NCI-H526 treated with DMSO at 0.1 percent for 48 hours (cell line): ENCODE data around the gene DLG2.
"Not testable (repeated sequence)": the region's sequence is repeated elsewhere in the genome, so short reads cannot be mapped to it uniquely, and the experiment has no call there.

Experiments used
- DNase-seq: peaks from one replicate; lab custom pipeline; 2025; lab: John Stamatoyannopoulos, UW

The DLG2 gene

GRCh38 chr11:84355911-84356310, 1271.2 kb downstream of the DLG2 start:
- no peak for DNase-seq

- no peak for DNase-seq
These were observed 1281.5 kb downstream of the DLG2 start for GRCh38 chr11:84345597-84345996.

- no peak for DNase-seq
These were observed 1282.1 kb downstream of the DLG2 start for GRCh38 chr11:84345027-84345426.

- no peak for DNase-seq
These were observed 1287.3 kb downstream of the DLG2 start for GRCh38 chr11:84339796-84340195.

GRCh38 chr11:84333221-84333620, 1293.9 kb downstream of the DLG2 start:
- DNase-seq, result no peak

GRCh38 chr11:84322211-84322610, 1304.9 kb downstream of the DLG2 start:
- DNase-seq, result no peak

- DNase-seq, result no peak
These were observed 1307.3 kb downstream of the DLG2 start for GRCh38 chr11:84319863-84320262.

GRCh38 chr11:84316866-84317555, 1310.1 kb downstream of the DLG2 start:
- peak; percentile 27 for DNase-seq

GRCh38 chr11:84313830-84314359, 1313.2 kb downstream of the DLG2 start:
- no peak for DNase-seq

GRCh38 chr11:84310268-84310667, 1316.9 kb downstream of the DLG2 start:
- DNase-seq, result no peak

GRCh38 chr11:84308491-84308890, 1318.7 kb downstream of the DLG2 start:
- DNase-seq, result not testable (repeated sequence)

- no peak for DNase-seq
These were observed 1327.1 kb downstream of the DLG2 start for GRCh38 chr11:84300092-84300491.

- no peak for DNase-seq
These were observed 1329.6 kb downstream of the DLG2 start for GRCh38 chr11:84297570-84297969.

- no peak for DNase-seq
These were observed 1331.3 kb downstream of the DLG2 start for GRCh38 chr11:84295815-84296214.

- DNase-seq, result no peak
These were observed 1334.2 kb downstream of the DLG2 start for GRCh38 chr11:84292955-84293354.

GRCh38 chr11:84292006-84292405, 1335.1 kb downstream of the DLG2 start:
- DNase-seq, result no peak

GRCh38 chr11:84290647-84291046, 1336.5 kb downstream of the DLG2 start:
- no peak for DNase-seq

GRCh38 chr11:84289381-84289906, 1337.7 kb downstream of the DLG2 start:
- no peak for DNase-seq

- no peak for DNase-seq
These were observed 1353.6 kb downstream of the DLG2 start for GRCh38 chr11:84273541-84273940.

GRCh38 chr11:84270466-84270865, 1356.7 kb downstream of the DLG2 start:
- DNase-seq, result no peak

GRCh38 chr11:84264066-84264465, 1363.1 kb downstream of the DLG2 start:
- DNase-seq, result no peak

- no peak for DNase-seq
These were observed 1365.4 kb downstream of the DLG2 start for GRCh38 chr11:84261707-84262106.

- no peak for DNase-seq
These were observed 1366.3 kb downstream of the DLG2 start for GRCh38 chr11:84260862-84261261.

GRCh38 chr11:84256618-84257017, 1370.5 kb downstream of the DLG2 start:
- no peak for DNase-seq
